SK-N-MC (cell line): ENCODE data around the gene MYO5A.

Experiments used
- EZH2 ChIP-seq: fragments of 200-600 bp; sonication (generic); IDR thresholded peaks from one replicate; pipeline ENCODE4 v1.6.1; 2017; ENCODE audit warnings: antibody characterized with exemption
- FOXP2 ChIP-seq: optimal IDR thresholded peaks from 2 replicates; pipeline ENCODE3; 2011; ENCODE audit warnings: mild to moderate bottlenecking, moderate library complexity; ENCODE audit not compliant: insufficient read depth; ENCODE audit errors: extremely low read length, control extremely low read depth
- POLR2AphosphoS5 ChIP-seq: IDR thresholded peaks from 2 replicates; pipeline ENCODE4 v1.6.1; 2012; ENCODE audit warnings: mild to moderate bottlenecking, low read depth, low read length, borderline replicate concordance

DNA sequence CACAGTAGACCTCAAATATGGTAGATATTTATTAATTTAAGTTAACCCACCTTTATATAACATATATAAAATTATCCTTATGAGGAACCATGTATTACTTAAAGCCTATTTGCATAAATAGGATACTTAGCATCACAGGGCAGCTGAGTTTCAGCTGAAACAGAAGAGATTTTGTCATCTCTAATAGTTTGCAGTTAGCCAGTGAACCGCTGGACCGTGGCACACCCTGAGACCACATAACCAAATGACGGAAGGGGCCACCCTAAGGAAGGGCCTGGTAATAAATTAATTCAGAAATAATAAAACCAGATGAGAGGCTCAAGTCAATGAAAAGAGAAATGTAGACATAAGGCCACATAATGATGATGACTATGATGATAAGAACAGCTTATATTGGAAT is 107.7 kb downstream of the MYO5A start:
- TF ChIP-seq EZH2, result no peak
- no peak for TF ChIP-seq FOXP2
- TF ChIP-seq POLR2AphosphoS5, result no peak
